Smooth muscle cell (in vitro differentiated cells): ENCODE data around the gene SLC37A1. TPM values are rescaled to one million over a fixed set of nuclear protein-coding genes. Genes with fewer than 3 reads are reported as not detected.

ENCODE experiments used
- DNase-seq: peaks from one replicate; lab custom pipeline; 2025; ENCODE audit not compliant: unreplicated experiment; lab: John Stamatoyannopoulos, UW
- H2AFZ ChIP-seq: fragments of 200-600 bp; sonication (generic); 2 replicates; pipeline ENCODE4 v1.6.0; 2016; ENCODE audit warnings: antibody characterized with exemption, low read depth, mild to moderate bottlenecking
- H3F3A ChIP-seq: fragments of 200-600 bp; sonication (generic); 2 replicates; pipeline ENCODE4 v1.6.0; 2017; ENCODE audit warnings: antibody characterized with exemption, low read depth
- H3K27ac ChIP-seq: fragments of 200-600 bp; sonication (generic); 2 replicates; pipeline ENCODE4 v1.5.1; 2016; ENCODE audit warnings: low read depth, mild to moderate bottlenecking
- H3K27me3 ChIP-seq: fragments of 200-600 bp; sonication (generic); 2 replicates; pipeline ENCODE4 v1.6.1; 2016; ENCODE audit warnings: low read depth, mild to moderate bottlenecking
- H3K36me3 ChIP-seq: fragments of 200-600 bp; sonication (generic); 2 replicates; pipeline ENCODE4 v1.5.1; 2016; ENCODE audit warnings: low read depth
- H3K4me1 ChIP-seq: fragments of 200-600 bp; sonication (generic); 2 replicates; pipeline ENCODE4 v1.5.1; 2016; ENCODE audit warnings: low read depth
- H3K4me2 ChIP-seq: fragments of 200-600 bp; sonication (generic); 2 replicates; pipeline ENCODE4 v1.6.0; 2016; ENCODE audit warnings: mild to moderate bottlenecking
- H3K4me3 ChIP-seq: fragments of 200-600 bp; sonication (generic); 2 replicates; pipeline ENCODE4 v1.5.1; 2016; ENCODE audit warnings: mild to moderate bottlenecking
- H3K79me2 ChIP-seq: fragments of 200-600 bp; sonication (generic); 2 replicates; pipeline ENCODE4 v1.6.0; 2016; ENCODE audit warnings: low read depth, mild to moderate bottlenecking
- H3K9ac ChIP-seq: fragments of 200-600 bp; sonication (generic); 2 replicates; pipeline ENCODE4 v1.6.0; 2016; ENCODE audit warnings: low read depth
- H3K9me3 ChIP-seq: fragments of 200-600 bp; sonication (generic); replicated peaks from 2 replicates; pipeline ENCODE4 v1.5.1; 2016; ENCODE audit warnings: low read depth
- H4K20me1 ChIP-seq: fragments of 200-600 bp; sonication (generic); 2 replicates; pipeline ENCODE4 v1.6.0; 2016; ENCODE audit warnings: low read depth
- WGBS: methylation state at CpG from one replicate; pipeline ENCODE4 v1.1.7; 2016; ENCODE audit warnings: low lambda C conversion rate; 5-methylcytosine and 5-hydroxymethylcytosine counted together
- polyA plus RNA-seq: library from polyadenylated mRNA; unstranded; fragments of >200 nt; fragmentation: Nextera tagmentation; extraction: Ambion mirVana; gene quantifications from 2 replicates; pipeline ENCODE4 v1.2.1, GENCODE V29; 2016
- total RNA-seq: library from RNA; depleted of rRNA; stranded (reverse); fragments of >200 nt; gene quantifications from 2 replicates; pipeline ENCODE4 v1.2.3, GENCODE V29; 2014
- TF ChIP-seq, protein P1 (sequence below): fragments of 200-600 bp; sonication (generic); IDR thresholded peaks from 2 replicates; pipeline ENCODE4 v1.5.1; 2017; ENCODE audit warnings: borderline replicate concordance, mild to moderate bottlenecking, antibody characterized with exemption; ENCODE audit not compliant: insufficient read depth, poor library complexity, severe bottlenecking

Gene SLC37A1
- total and polyA plus RNA-seq, 2 experiments from 2014 or later = 15.0 to 18.0 TPM

DNA sequence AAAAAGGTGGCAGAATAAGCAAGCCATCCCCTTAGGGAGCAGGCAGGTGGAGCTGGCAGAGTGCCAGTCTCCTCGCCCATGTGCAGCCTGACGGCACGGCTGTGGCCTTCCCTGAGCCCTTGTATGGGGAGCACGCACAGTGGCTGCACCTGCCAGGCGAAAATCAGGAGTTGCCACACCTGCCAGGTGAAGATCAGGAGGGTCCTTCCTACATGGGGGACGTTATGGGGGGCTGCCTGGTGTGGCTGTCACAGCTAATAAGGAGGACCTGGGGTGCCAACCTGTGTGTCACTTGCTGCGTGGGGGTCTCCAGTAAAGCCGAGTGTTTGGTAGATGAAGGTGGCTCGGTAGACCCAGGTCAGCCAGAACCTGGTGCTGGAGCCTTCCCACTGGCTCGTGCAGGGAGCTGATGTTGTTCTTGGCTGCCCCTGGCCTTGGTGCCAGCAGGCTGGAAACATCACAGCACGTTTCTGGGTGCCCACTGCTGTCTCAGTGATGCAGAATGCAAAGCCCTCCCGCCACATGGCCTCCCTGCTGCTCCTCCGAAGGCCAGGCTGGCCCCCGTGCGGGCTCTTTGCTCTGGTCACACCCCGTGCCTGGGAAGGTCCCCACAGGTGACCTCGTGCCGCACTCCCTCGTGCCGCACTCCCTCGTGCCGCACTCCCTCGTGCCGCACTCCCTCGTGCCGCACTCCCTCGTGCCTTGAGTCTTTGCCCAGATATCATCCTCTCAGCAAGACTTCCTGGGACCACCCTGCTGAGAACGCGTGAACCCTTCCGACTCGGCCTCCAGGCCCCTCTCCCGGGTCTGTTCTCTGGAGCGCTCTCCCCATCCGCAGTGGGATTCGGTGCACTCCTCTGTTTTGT lies 55.4 kb downstream of the SLC37A1 start:
- no peaks in the 10 kb centered on the region for H3K27me3 ChIP-seq
- H3K4me2 ChIP-seq = no peak overlapping the region
- H3K9ac ChIP-seq = no peak overlapping the region
- 95% methylated on average over 33 of the region's 35 CpGs for WGBS
- no peak overlapping the region for H2AFZ ChIP-seq
- H3K9me3 ChIP-seq = no peaks in the 10 kb centered on the region
- no peak overlapping the region for H3K4me3 ChIP-seq
- TF ChIP-seq, protein P1, sequence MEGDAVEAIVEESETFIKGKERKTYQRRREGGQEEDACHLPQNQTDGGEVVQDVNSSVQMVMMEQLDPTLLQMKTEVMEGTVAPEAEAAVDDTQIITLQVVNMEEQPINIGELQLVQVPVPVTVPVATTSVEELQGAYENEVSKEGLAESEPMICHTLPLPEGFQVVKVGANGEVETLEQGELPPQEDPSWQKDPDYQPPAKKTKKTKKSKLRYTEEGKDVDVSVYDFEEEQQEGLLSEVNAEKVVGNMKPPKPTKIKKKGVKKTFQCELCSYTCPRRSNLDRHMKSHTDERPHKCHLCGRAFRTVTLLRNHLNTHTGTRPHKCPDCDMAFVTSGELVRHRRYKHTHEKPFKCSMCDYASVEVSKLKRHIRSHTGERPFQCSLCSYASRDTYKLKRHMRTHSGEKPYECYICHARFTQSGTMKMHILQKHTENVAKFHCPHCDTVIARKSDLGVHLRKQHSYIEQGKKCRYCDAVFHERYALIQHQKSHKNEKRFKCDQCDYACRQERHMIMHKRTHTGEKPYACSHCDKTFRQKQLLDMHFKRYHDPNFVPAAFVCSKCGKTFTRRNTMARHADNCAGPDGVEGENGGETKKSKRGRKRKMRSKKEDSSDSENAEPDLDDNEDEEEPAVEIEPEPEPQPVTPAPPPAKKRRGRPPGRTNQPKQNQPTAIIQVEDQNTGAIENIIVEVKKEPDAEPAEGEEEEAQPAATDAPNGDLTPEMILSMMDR = no peak
- H3K79me2 ChIP-seq = no peaks in the 10 kb centered on the region
- H3K4me1 ChIP-seq = no peaks in the 10 kb centered on the region
- no peaks in the 10 kb centered on the region for H3K36me3 ChIP-seq
- DNase-seq = no peak
- H4K20me1 ChIP-seq = no peaks in the 10 kb centered on the region
- H3F3A ChIP-seq = no peaks in the 10 kb centered on the region
- no peak overlapping the region for H3K27ac ChIP-seq

DNA sequence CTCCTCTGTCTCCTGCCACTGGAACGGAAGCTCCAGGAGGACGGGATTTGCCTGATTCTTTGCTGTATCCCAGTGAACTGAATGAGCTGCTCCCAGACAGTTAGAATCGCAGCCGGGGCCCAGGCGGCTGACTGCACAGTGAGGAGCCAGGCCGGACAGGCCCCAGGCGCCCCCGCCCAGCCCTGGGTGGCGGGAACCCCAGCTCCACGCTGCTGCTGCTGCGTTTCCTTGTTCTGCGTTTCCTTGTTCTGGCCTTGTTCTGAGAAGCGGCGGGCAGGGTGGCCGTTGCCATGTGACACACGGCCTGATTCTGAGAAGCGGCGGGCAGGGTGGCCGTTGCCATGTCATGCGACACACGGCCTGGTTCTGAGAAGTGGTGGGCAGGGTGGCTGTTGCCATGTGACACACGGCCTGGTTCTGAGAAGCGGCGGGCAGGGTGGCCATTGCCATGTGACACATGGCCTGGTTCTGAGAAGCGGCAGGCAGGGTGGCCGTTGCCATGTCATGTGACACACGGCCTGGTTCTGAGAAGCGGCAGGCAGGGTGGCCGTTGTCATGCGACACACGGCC lies 56.2 kb downstream of the SLC37A1 start:
- H3K4me3 ChIP-seq = no peak overlapping the region
- no peaks in the 10 kb centered on the region for H3K36me3 ChIP-seq
- H3K4me1 ChIP-seq = no peaks in the 10 kb centered on the region
- H3K9ac ChIP-seq = no peak overlapping the region
- H4K20me1 ChIP-seq = no peaks in the 10 kb centered on the region
- no peaks in the 10 kb centered on the region for H3K27me3 ChIP-seq
- 97% methylated on average over 31 of the region's 31 CpGs for WGBS
- TF ChIP-seq, protein P1 = no peak
- DNase-seq = no peak
- no peaks in the 10 kb centered on the region for H3K79me2 ChIP-seq
- no peak overlapping the region for H2AFZ ChIP-seq
- H3K4me2 ChIP-seq = no peak overlapping the region
- H3K27ac ChIP-seq = no peak overlapping the region
- no peaks in the 10 kb centered on the region for H3F3A ChIP-seq
- H3K9me3 ChIP-seq = no peaks in the 10 kb centered on the region

DNA sequence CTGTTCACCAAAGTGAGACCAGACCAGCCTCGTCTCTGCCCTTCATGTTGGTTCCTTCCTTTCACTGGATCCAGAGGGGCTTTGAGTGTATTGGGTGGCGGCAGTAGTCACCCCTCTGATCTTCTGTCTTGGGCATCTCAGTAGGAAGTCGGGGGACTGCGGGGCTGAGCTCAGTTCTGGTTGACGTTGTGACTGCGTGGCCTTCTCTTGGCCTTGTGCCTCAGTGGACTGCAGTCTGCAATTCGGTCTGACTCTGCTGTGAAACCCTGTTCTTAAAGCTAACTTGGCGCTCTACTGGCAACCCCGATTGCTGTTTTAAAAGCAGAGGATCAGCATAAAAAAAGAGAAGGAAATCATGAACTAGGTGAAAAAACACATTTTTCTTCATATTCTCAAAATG lies 56.7 kb downstream of the SLC37A1 start:
- H3K9me3 ChIP-seq = no peaks in the 10 kb centered on the region
- no peak overlapping the region for H3K9ac ChIP-seq
- no peaks in the 10 kb centered on the region for H3K36me3 ChIP-seq
- no peak overlapping the region for H2AFZ ChIP-seq
- TF ChIP-seq, protein P1 = no peak
- no peak for DNase-seq
- no peak overlapping the region for H3K27ac ChIP-seq
- WGBS = over 99% methylated on average over 9 of the region's 9 CpGs
- no peaks in the 10 kb centered on the region for H3K27me3 ChIP-seq
- no peaks in the 10 kb centered on the region for H3K4me1 ChIP-seq
- H3K4me2 ChIP-seq = no peak overlapping the region
- H4K20me1 ChIP-seq = no peaks in the 10 kb centered on the region
- no peaks in the 10 kb centered on the region for H3K79me2 ChIP-seq
- H3F3A ChIP-seq = no peaks in the 10 kb centered on the region
- no peak overlapping the region for H3K4me3 ChIP-seq
